LHCN-M2 (cell line): Measurements from ENCODE around the gene ZFYVE28. TPM values are rescaled to one million over a fixed set of nuclear protein-coding genes. Genes with fewer than 3 reads are reported as not detected.
A peak's percentile ranks its signal among the peaks of the same experiment; 100 is the strongest.

ENCODE experiments used
- DNase-seq: peaks from one replicate; pipeline ENCODE4 v3.0.0-alpha.2; 2012; ENCODE audit warnings: low read depth
- total RNA-seq: library from RNA; depleted of rRNA; stranded (reverse); fragments of >200 nt; gene quantifications from 2 replicates; pipeline ENCODE4 v1.2.3, GENCODE V29; 2014

Gene ZFYVE28
- total RNA-seq, 1 experiment from 2014 or later, result 2.1 TPM

DNA sequence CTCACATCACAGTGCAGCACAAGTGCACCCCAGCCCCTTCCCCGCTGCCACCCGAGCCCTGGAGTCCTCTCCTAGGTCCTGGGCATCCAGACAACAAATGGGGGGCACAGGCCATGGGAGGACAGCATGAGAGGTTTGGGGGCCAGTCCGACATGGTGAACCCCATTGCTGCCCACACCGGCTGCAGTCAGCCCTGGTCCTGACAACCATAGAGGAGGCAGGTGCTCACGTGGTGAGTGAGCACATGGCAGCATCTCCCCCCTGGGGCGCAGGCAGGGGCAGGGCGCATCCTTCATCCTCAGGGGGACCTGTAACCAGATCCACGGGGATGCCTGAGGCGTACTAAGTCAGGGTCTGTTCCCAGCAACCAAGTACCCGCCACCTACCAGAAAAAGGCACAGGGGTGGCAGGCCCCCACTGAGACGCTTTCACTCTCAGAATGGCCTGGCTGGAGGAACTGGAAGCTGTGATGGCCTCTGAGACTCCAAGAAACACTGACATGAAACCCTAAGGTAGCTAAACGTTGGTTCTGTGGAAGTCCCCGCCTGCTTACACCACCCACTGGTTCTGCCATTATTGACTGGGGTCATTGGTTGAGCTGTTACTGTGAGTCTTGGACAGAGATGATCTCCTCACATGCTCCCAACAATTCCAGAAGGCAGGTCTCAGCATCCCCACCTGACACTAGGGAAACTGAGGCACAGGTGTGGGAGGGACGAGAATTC is 6.5 kb downstream of the ZFYVE28 start:
- DNase-seq, result no peak

DNA sequence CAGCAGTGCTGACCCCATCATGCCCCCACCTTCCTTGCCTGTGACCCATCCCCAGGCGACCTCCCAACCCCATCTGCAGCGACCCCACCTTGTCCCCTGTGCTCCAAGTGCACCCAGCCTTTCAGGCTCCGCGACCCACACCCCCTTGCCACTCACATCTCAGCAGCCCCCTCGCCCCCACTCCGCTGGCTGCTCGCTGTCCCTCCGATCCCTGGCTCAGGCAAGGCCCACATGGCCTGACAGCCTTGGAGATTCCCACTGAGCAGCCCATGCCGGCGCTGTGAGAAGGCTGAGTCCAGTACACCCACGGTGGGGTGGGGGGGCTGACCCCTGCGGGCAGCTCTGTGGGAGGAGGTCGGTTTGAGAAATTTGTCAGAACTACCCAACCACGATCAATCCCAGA is 9.1 kb downstream of the ZFYVE28 start:
- no peak for DNase-seq

DNA sequence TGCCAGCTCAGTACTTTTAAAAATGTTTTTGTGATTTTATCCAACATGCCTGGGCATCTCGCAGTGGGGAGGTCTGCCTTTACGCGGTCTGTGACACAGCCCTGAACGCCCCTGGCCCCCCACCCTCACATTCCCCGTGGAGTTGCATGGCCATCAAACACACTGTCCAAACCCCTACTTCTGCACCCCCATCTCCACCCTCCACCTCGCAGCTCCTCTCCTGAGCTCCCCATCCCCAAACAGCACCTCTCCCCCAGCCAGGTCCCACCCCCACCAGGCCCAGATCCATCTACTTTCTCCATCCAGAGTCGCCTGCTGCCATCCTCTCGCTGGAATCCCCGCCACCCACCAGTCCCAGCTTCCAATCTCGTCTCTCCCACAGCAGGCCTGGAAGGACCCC is 9.5 kb downstream of the ZFYVE28 start:
- DNase-seq, result no peak

DNA sequence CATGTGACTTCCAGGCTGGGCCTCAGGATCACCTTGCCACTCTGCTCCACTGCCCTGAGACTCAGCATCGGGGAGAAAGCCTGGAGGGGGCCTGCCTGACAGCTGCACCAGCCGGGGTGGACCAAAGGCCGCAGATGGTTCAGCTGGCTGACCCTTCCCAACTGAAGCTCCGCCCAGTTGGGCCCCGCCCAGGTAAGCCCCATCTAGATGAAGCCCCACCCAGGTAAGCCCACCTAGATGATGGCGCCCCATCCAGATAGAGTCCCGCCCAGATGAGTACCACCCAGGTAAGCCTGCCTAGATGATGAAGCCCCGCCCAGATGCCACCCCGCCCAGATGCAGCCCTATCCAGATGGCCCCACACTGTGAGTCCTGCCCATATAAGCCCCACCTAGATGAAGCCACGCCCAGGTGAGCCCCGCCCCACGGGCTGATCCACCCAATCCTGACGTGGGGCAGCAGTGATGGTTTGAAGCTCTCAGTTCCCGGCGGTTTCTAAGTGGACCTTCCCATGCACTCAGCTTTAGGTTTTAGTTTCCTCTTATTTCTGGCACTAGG is 10.0 kb downstream of the ZFYVE28 start:
- no peak for DNase-seq

DNA sequence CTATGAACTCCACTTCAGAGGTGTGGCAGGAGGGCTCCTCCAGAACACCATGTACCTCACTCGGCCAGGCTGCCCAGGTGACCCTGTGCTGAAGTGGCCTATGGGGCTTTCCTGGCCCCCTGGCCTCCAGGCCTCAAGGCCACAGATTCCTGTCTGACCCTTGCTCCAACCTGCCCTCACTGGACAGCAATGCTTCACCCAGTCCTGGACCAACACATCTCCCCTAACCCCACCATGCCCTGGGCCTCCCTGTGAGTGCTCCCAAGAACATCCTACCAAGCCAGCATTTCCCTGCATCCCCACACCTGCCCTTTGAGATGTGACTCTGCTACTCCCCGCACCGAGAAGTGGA is 10.5 kb downstream of the ZFYVE28 start:
- DNase-seq, result no peak

DNA sequence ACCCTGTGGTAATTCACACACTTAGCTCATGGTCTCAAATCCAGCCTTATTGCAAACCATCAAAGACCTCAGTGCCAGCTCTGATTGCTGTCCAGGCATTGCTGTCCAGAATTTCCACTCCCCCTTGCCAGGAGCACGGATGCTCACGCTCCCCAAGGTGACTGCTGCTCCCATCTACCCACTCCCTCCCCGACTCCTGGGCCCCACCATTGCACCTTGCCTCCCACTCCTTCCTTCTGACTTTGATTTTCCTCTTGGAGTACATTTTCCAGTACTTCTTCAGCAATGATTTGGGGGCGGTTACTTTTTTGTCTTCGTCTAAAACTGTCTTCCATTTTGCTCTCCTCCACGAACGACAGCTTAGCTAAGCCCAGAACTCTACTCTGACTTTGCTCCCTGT is 11.5 kb downstream of the ZFYVE28 start:
- DNase-seq, result no peak

DNA sequence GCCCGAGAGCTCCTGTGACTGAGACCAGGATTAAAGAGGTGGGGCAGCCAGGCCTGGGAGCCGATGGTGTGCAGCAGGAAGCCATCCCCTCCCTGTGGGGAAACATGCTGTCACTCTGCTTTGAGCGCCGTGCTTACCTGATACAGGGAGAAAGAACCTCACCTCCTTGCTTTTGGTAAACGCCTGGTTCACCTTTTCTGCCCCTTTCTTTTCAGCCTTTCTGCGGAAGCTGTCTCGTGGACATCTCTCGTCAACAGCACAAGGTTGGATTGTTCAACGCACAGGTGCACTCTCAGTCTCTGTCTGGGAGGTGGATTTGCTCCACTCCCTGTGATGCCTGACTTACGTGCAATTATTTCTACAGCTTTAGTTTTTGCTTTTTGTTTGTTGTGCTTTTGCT is 12.0 kb downstream of the ZFYVE28 start:
- DNase-seq, result no peak

DNA sequence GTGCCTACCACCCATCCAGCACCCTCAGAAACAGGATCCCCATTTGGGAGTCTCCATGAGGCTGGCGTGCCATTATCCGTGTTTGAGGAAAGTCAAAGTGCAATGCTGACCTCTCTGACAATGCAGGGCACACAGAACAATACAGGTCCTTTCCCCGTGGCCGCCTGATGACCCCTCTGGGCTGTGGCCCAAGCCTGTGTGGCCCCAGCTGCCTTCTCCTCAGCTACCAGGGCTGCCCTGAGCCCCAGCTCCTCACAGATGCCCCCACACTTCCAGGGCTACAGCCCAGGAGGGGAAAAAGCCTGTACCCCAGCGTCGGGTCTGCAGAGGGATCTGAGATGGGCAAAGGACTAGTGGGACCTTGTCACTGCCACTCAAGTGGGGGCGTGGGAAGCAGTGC is 15.5 kb downstream of the ZFYVE28 start:
- no peak for DNase-seq

DNA sequence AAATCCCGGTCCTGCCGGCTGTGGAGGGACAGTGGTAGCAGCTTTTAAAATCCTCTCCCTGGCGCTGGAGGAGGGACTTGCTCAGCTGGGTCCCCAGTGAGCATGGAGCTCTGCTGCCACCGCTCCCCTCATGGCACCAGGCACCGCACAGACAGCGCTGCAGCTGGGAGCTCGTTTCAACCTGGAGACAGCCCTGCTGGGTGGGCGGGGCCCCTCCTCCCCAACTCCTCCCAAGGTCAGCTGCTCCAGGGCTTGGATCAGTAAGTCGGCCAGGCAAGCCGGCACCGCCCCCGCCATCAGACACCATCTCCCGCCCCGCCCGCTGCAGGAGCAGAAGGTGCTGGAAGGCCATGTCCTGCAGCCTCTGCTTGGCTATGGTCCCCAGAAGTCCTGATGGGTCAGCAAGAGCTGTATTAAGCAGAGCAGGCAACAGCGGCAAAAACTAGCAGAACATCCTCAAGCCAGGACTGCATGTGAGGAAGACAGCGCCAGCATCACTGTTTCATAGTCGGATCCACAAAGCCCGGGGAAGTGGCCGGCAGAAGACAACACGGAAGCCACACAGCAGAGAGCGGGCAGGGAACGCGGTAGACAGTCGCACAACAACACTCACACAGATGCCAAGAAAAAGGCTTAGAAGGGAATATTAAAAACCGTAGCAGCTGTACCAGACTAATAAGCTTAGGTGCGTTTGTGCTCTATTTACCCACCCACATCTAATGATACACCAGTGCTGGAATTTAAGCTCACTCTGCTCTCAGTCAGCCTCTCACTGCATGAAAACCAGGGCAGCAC is 16.2 kb downstream of the ZFYVE28 start:
- DNase-seq, result peak; percentile 51

DNA sequence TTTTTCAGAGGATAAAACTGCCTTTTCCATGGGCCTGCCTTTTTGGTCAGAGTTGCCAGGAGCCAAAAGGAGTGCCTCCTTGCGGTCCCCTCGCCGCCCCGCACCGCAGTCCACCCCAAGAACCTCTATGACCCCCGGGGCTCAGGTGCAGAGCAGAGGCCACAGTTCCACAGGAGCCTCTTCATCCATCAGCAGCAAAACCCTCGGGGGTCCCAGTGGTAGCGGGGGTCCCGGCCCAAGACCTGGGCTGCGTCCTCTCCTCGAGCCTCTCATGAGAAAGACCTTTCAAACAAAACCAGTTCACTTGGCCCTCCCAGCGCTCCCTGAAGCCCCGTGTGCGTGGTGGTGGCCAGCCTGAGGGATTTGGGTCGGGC is 16.8 kb downstream of the ZFYVE28 start:
- DNase-seq, result no peak

DNA sequence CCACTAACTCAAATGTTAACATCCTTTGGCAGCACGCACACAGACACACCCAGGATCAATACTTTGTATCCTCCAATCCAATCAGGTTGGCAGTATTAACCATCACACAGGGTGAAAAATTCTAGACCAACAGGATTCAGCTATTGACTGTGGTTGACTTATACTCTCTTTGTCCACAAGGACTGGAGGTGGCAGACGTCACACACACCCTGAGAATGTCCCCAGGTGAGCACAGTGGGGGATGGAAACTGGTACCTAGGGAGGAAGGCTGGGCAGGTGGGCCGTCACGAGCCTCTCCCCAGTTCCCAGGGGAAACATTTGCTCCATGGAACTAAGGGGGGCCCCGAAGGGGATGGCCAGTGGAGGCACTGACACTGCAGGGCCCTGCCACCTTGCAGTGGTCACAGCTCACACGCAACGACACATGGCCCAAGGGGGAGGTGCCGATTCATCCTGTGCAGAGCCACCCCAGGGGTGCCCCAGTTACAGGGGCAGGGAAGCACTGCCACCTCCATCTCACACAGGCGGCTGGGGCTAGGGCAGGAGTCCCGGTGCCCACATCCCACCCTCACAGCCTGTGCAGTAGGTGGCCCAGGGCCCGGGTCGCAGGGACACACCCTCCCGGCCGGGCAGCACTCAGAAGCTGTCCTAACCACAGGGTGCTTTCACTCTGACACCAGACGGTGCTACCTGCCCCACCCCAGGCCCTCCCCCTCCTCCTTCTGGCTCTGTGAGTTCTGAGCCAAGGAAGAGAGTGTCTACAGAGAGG is 17.4 kb downstream of the ZFYVE28 start:
- DNase-seq, result no peak

DNA sequence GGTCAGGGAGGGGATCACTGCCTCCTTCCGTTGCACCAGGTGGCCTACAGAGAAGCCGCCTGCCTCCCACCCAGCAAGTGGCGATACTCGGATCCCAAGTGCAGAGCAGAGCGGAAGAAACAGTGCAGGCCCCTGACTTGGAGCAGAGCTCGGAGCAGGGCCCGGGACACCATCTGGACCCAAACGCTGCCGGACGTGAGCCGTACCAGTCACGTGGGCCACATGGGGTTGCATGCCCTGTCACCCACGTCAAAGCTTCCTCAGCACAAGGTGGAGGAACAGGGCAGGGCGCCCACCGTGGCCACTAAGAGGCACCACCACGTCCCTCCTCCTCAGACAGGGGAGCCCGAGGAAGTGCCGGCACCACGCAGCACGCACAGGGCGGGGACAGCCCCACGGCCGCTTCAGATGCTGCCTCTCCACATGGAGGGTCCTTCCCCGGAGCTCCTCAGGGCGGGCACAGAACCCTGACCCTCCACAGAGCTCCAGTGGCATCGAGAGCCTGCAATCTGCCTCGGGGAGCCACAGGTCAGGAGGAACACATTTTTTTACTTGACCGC is 18.7 kb downstream of the ZFYVE28 start:
- DNase-seq, result no peak

DNA sequence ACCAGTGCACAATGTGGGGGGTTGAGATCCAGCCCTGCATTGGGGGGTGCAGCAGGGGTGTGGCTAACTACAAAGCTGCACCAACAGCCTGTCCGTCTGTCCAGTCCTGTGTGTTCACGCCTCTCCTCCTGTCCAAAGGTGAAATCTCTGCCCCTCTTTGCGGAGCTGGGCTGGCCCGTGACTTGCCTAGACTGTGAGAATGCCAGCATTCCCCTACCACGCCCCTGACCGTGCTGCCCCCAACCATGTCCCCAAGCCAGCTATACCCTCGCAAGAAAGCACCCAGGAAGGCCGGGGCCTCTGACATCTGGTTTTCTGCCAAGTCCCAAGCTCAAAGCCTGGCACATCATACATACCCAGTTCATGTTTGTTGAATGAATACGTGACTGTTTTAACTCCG is 19.2 kb downstream of the ZFYVE28 start:
- no peak for DNase-seq

DNA sequence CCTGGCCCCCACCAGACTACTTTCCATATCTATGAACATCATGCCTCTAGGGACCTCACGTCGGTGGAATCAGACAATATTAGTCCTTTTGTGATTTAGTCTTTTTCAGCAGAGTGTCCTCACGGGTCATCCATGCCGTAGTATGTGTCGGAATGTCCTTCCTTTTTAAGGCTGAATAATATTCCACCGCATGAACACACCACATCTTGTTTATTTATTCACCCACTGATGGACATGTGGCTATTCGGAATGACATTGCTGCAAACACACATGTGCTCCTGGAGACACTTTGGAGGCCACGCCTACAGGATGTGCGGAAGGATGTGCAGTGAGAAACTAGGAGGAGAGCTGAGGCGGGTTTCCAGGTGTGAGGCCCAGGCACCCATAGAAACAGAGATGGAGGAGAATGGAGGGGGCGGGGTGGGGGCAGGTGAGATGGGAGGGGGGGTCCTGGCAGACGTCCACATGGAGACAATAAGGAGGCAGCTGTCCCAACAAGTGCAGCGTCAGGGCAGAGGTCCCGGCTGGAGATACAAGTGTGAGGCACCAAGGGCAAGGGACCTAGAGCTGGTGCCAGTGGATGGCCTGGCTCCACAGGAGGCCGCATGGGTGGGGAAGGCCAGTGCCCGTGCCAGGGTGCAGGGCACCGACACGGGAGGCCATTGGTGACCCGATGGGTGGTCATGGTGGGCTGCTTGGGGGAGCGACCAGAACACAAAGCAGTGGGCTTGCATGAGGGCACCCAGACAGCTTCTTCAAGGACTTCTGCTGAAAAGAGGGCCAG is 20.7 kb downstream of the ZFYVE28 start:
- DNase-seq, result no peak

DNA sequence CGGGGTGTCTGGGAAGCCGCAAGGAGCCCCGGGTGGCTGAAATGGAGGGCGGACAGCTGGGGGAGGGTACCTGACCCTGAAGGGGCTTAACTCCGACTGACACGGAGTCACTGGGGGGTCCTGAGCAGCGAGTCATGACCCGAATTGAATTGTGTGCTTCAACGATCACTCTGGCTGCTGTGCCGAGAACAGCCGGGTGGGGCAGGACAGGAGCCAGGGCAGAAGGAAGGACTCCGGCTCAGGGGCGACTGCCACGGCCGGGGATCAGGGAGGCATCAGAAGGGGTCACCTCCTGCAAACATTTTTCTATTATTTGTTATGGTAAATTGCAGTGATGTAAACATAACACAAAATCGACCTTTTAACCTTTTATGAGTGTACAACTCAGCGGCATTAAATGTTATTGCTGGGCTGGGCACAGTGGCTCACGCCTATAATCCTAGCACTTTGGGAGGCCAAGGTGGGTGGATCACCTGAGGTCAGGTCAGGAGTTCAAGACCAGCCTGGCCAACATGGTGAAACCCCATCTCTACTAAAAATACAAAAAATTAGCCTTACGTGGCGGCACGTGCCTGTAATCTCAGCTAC is 21.6 kb downstream of the ZFYVE28 start:
- DNase-seq, result no peak

DNA sequence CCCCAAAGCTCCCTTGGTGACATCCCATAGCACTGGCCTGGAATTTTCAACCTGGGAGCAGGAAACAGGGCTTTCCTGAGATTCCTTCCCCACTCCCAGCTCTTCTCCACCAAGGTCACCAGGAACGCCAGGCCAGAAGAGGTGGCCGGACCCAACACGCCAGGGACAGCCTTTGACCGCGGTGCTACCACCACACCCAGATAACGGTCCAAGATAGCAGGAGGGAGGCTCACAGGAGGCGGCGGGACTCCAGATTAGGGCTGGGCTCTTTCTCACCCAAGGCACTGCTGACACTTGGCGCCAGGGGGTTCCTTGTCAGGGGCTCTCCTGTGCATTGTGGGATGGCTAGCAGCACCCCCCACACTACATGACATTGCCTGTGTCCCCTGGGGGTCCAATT is 22.9 kb downstream of the ZFYVE28 start:
- DNase-seq, result no peak

DNA sequence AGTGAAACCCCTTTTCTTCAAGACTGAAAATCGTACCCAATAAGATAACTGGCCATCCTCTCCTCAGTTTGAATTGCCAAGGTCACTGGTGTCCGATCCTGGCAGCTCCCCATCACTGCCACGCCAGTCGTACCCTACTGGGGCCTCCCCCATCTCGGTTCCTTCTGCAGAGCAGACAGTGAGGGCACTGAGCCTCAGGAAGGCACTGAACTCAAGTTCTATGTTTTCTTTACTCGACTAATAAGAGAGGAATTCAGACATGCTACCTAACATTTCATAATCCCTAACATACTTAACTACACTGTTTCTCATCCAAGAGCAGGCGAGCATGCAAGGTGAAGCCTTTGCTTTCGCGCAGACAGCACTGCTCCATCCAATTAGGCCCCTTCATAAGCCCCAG is 23.4 kb downstream of the ZFYVE28 start:
- no peak for DNase-seq

DNA sequence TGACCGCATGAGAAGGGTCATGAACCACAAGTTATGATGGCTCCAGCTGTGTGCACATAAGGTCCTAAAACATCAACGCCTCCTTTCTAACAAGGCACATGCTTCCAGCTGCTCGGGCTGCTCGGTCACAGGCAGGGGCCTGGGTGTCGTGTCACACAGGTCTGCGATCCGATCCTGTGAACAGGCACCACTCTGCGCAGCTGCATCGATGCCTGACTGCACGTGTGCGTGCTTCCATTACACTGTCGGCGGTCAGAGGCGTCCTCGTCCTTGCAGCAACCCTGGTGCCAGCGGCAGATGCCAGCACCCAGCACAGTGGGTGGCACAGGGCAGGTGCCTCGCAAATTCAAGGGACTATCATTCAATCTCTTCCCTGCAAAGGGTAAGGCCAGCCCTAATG is 23.9 kb downstream of the ZFYVE28 start:
- DNase-seq, result no peak

DNA sequence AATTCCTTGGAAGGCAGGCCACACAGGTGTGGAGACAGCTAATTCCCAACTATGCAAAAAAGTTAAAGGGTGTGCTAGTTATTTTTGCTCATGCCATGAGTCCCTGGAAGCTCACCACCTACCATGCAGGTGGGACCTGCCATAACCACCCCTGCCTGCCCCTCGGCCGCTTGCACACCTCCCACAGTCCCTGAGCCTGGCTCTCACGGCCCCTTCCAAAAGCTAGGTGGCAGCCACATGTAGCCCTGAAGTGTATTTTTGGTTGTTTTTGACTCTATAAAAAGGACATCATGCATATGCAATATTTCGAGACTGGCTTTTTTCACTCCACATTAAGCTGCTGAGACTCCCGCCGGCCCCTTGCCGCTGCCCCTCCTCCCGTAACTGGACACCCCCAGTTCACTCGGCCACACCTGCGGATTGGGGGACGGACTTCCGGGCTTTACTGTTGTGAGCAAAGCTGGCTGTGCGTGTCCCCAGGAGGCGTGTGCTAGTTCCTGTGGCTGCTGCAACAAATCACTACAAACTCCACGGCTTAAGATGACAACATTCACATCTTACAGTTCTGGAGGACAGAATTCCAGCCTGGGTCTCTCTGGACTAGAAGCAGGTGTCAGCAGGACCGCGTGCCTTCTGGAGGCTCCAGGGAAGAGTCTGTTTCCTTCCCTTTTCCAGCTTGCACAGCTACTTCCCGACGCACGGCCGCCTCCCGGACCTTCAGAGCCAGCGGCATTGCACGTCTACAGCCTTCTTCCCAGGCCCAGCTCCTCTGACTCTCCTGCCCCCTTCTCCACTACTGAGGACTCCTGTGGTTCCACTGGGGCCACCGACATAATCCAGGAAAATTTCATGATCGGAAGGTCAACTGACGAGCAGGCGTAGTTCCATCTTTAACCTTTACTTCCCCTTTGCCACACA is 24.8 kb downstream of the ZFYVE28 start:
- DNase-seq, result no peak
